SU-DHL-6 (cell line): Measurements from ENCODE around the gene KCNQ4.

Experiments used
- H2AFZ ChIP-seq: fragments of 200-600 bp; sonication (generic); 2 replicates; pipeline ENCODE4 v1.6.1; 2014; ENCODE audit warnings: low read depth, mild to moderate bottlenecking, moderate library complexity, mixed read lengths, antibody characterized with exemption, low read length; ENCODE audit not compliant: severe bottlenecking
- H3F3A ChIP-seq: fragments of 200-600 bp; shearing (Covaris generic); 2 replicates; pipeline ENCODE4 v1.6.0; 2016; ENCODE audit warnings: antibody characterized with exemption, mild to moderate bottlenecking; ENCODE audit not compliant: insufficient read depth
- H3K27ac ChIP-seq: fragments of 200-600 bp; sonication (generic); 2 replicates; pipeline ENCODE4 v1.5.1; 2016; ENCODE audit warnings: low read depth, mild to moderate bottlenecking, low read length, moderate library complexity, mixed read lengths
- H3K27me3 ChIP-seq: fragments of 200-600 bp; sonication (generic), shearing (Covaris generic); 2 replicates; pipeline ENCODE4 v1.6.0; 2014; ENCODE audit warnings: mild to moderate bottlenecking, low read length
- H3K36me3 ChIP-seq: fragments of 200-600 bp; sonication (generic); 2 replicates; pipeline ENCODE4 v1.6.1; 2014; ENCODE audit warnings: mild to moderate bottlenecking, low read length, mixed read lengths
- H3K4me2 ChIP-seq: fragments of 300-600, 200-600 bp; shearing (Covaris generic), sonication (generic); 2 replicates; pipeline ENCODE4 v1.6.0; 2014; ENCODE audit warnings: low read length, low read depth, mild to moderate bottlenecking; ENCODE audit not compliant: poor library complexity, severe bottlenecking
- H3K4me3 ChIP-seq: fragments of 200-600 bp; sonication (generic); 2 replicates; pipeline ENCODE4 v1.5.1; 2014; ENCODE audit warnings: antibody characterized with exemption, low read length, mild to moderate bottlenecking, mixed read lengths; ENCODE audit not compliant: insufficient read depth, poor library complexity, severe bottlenecking
- H3K79me2 ChIP-seq: fragments of 200-600 bp; sonication (generic); 2 replicates; pipeline ENCODE4 v1.6.1; 2014; ENCODE audit warnings: mild to moderate bottlenecking, low read length, moderate library complexity; ENCODE audit not compliant: insufficient read depth
- H3K9ac ChIP-seq: fragments of 200-600 bp; sonication (generic); 2 replicates; pipeline ENCODE4 v1.7.0; 2014; ENCODE audit warnings: mild to moderate bottlenecking, low read length
- H3K9me2 ChIP-seq: fragments of 200-600 bp; sonication (generic); replicated peaks from 2 replicates; pipeline ENCODE4 v1.6.1; 2014; ENCODE audit warnings: low read length; ENCODE audit not compliant: insufficient read depth
- H3K9me3 ChIP-seq: fragments of 200-600 bp; sonication (generic); 2 replicates; pipeline ENCODE4 v1.6.1; 2014; ENCODE audit warnings: low read length, mixed read lengths; ENCODE audit not compliant: insufficient read depth
- H4K20me1 ChIP-seq: fragments of 200-600 bp; sonication (generic); 2 replicates; pipeline ENCODE4 v1.6.1; 2014; ENCODE audit warnings: low read depth, mild to moderate bottlenecking, antibody characterized with exemption, low read length, moderate library complexity, mixed read lengths
- EZH2phosphoT487 ChIP-seq: fragments of 200-600 bp; sonication (generic), shearing (Covaris generic); conservative IDR thresholded peaks from 2 replicates; pipeline ENCODE4 v1.6.1; 2018; ENCODE audit warnings: mild to moderate bottlenecking, antibody characterized with exemption, low read length, moderate library complexity, mixed read lengths
- TF ChIP-seq, protein P1 (sequence below): fragments of 200-600 bp; sonication (generic); IDR thresholded peaks from one replicate; pipeline ENCODE4 v1.5.1; 2017; ENCODE audit warnings: antibody characterized with exemption, mild to moderate bottlenecking, low read length, moderate library complexity; ENCODE audit not compliant: insufficient read depth, poor library complexity, severe bottlenecking

Gene KCNQ4

GRCh38 chr1:40825996-40826395 lies 42.4 kb downstream of the KCNQ4 start:
- no peak for TF ChIP-seq EZH2phosphoT487
- TF ChIP-seq, protein P1, sequence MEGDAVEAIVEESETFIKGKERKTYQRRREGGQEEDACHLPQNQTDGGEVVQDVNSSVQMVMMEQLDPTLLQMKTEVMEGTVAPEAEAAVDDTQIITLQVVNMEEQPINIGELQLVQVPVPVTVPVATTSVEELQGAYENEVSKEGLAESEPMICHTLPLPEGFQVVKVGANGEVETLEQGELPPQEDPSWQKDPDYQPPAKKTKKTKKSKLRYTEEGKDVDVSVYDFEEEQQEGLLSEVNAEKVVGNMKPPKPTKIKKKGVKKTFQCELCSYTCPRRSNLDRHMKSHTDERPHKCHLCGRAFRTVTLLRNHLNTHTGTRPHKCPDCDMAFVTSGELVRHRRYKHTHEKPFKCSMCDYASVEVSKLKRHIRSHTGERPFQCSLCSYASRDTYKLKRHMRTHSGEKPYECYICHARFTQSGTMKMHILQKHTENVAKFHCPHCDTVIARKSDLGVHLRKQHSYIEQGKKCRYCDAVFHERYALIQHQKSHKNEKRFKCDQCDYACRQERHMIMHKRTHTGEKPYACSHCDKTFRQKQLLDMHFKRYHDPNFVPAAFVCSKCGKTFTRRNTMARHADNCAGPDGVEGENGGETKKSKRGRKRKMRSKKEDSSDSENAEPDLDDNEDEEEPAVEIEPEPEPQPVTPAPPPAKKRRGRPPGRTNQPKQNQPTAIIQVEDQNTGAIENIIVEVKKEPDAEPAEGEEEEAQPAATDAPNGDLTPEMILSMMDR: no peak
- Histone ChIP-seq H3K9me3 (no peaks in the 10 kb centered on the region), H3K79me2 (no peaks in the 10 kb centered on the region), H3K27me3 (no peaks in the 10 kb centered on the region), H3K9ac (no peak overlapping the region), H3K4me3 (no peak overlapping the region), H3K9me2 (no peaks in the 10 kb centered on the region), H3F3A (no peaks in the 10 kb centered on the region), H3K4me2 (no peak overlapping the region), H4K20me1 (no peaks in the 10 kb centered on the region), H3K36me3 (no peaks in the 10 kb centered on the region), H2AFZ (no peak overlapping the region), H3K27ac (no peak overlapping the region)

DNA sequence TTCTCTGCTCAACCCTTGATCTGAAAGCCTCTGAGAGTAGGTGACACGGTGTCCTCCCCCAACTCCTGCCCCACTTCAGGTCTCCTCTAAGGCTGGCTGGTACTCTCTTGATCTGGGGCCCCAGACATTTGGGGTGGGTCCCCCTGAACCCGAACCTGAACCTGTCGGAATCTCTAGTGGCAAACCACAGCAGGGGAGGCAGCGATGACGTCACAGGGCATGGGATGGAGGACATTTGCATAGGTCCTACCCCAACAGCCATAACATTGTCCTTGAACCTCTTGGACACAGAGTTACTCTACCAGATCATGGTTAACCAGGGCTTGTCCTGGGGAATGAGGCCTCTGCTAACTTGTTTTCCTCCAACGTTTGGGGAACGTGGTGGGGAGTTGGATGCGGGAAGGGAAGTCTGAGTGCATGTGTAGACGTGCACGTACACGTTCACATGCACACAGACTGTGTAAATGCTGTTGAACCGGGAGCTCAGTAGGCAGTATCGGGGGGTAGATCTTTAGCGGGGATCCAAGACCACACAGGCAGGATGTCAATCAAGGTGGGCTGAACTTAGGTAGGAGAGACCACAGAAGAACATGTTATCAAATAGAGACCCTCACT lies 46.2 kb downstream of the KCNQ4 start:
- no peak overlapping the region for H3K4me2 ChIP-seq
- TF ChIP-seq, protein P1: no peak
- no peak for TF ChIP-seq EZH2phosphoT487

GRCh38 chr1:40830419-40830943 lies 46.9 kb downstream of the KCNQ4 start:
- no peak for TF ChIP-seq EZH2phosphoT487
- TF ChIP-seq, protein P1: no peak
- Histone ChIP-seq H2AFZ (no peak overlapping the region), H3K4me2 (no peak overlapping the region), H3K9me3 (no peaks in the 10 kb centered on the region), H3K79me2 (no peaks in the 10 kb centered on the region), H3K4me3 (no peak overlapping the region), H3K36me3 (no peaks in the 10 kb centered on the region), H3K9me2 (no peaks in the 10 kb centered on the region), H3F3A (no peaks in the 10 kb centered on the region), H4K20me1 (no peaks in the 10 kb centered on the region), H3K9ac (no peak overlapping the region), H3K27me3 (no peaks in the 10 kb centered on the region), H3K27ac (no peak overlapping the region)

More for the DNA sequence above, 46.2 kb downstream of the KCNQ4 start:
- H3K9me3 ChIP-seq: no peaks in the 10 kb centered on the region
- H2AFZ ChIP-seq: no peak overlapping the region
- no peak overlapping the region for H3K4me3 ChIP-seq
- no peak overlapping the region for H3K9ac ChIP-seq
- no peaks in the 10 kb centered on the region for H3K9me2 ChIP-seq
- no peaks in the 10 kb centered on the region for H3K36me3 ChIP-seq
- no peak overlapping the region for H3K27ac ChIP-seq
- H3F3A ChIP-seq: no peaks in the 10 kb centered on the region
- no peaks in the 10 kb centered on the region for H3K79me2 ChIP-seq
- H3K27me3 ChIP-seq: no peaks in the 10 kb centered on the region
- H4K20me1 ChIP-seq: no peaks in the 10 kb centered on the region
